ENCODE measurements around the gene SCRN1.
"Not testable (repeated sequence)": the region's sequence is repeated elsewhere in the genome, so short reads cannot be mapped to it uniquely, and the experiment has no call there.

SCRN1 gene

GRCh38 chr7:29971566-29972314 lies 17.9 kb downstream of the SCRN1 start:
- TF ChIP-seq, protein P1, sequence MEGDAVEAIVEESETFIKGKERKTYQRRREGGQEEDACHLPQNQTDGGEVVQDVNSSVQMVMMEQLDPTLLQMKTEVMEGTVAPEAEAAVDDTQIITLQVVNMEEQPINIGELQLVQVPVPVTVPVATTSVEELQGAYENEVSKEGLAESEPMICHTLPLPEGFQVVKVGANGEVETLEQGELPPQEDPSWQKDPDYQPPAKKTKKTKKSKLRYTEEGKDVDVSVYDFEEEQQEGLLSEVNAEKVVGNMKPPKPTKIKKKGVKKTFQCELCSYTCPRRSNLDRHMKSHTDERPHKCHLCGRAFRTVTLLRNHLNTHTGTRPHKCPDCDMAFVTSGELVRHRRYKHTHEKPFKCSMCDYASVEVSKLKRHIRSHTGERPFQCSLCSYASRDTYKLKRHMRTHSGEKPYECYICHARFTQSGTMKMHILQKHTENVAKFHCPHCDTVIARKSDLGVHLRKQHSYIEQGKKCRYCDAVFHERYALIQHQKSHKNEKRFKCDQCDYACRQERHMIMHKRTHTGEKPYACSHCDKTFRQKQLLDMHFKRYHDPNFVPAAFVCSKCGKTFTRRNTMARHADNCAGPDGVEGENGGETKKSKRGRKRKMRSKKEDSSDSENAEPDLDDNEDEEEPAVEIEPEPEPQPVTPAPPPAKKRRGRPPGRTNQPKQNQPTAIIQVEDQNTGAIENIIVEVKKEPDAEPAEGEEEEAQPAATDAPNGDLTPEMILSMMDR (IDR thresholded peaks at IDR 0.05; ENCODE audit: low read depth, low read length, missing control alignments): no peak
- no peak overlapping the region for H3K4me3 ChIP-seq (ENCODE audit: low read depth, low read length)
- no peak for DNase-seq (ENCODE audit: low read depth)

- no peak for DNase-seq (ENCODE audit: low read depth)
- no peak overlapping the region for H3K4me3 ChIP-seq (ENCODE audit: low read depth, low read length)
- TF ChIP-seq, protein P1 (IDR thresholded peaks at IDR 0.05; ENCODE audit: low read depth, low read length, missing control alignments): no peak
These were observed 19.4 kb downstream of the SCRN1 start for GRCh38 chr7:29970158-29970557.

DNA sequence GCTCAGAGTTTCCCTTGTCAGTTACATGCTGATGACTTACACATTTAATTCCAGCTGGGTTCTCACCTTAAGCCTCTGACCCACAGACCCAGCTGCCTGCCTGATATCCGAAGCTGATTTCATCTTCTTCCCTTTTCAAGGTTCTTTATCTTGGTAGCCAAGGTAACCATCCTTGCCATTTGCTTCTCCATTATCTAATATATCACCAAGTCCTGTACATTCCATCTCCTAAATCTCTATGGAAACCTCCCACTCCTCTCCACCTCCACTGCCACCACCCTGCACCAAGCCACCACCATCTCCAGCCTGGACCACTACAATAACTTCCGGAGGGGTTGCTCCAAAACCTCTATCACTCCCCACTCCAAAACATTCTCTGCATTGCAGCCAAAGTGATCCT lies 19.9 kb downstream of the SCRN1 start:
- no peak overlapping the region for H3K4me3 ChIP-seq (ENCODE audit: low read depth, low read length)
- TF ChIP-seq, protein P1 (IDR thresholded peaks at IDR 0.05; ENCODE audit: low read depth, low read length, missing control alignments): no peak
- DNase-seq (ENCODE audit: low read depth): no peak

- H3K4me3 ChIP-seq (ENCODE audit: low read depth, low read length): no peak overlapping the region
- TF ChIP-seq, protein P1 (IDR thresholded peaks at IDR 0.05; ENCODE audit: low read depth, low read length, missing control alignments): no peak
- DNase-seq (ENCODE audit: low read depth): no peak
These were observed 20.8 kb downstream of the SCRN1 start for GRCh38 chr7:29968683-29969395.

- DNase-seq (ENCODE audit: low read depth): no peak
- H3K4me3 ChIP-seq (ENCODE audit: low read depth, low read length): no peak overlapping the region
- TF ChIP-seq, protein P1 (IDR thresholded peaks at IDR 0.05; ENCODE audit: low read depth, low read length, missing control alignments): no peak
These were observed 24.6 kb downstream of the SCRN1 start for GRCh38 chr7:29965030-29965429.

DNA sequence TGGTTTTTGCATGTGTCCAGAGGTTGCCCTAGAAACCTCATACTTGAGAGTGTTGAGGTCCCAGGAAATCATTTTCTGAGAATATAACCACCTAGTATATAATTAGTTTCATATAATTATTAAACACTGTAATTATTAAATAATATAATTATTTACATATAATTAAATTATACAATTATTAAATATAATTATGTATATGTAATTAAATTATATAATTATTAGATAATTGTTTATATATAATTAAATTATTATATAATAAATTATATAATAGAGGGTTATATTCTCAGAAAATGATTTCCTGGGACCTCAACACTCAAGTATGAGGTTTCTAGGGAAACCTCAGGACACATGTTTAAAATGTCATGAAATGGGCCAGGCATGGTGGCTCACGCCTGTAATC lies 27.6 kb downstream of the SCRN1 start:
- TF ChIP-seq, protein P1 (IDR thresholded peaks at IDR 0.05; ENCODE audit: low read depth, low read length, missing control alignments): no peak
- no peak overlapping the region for H3K4me3 ChIP-seq (ENCODE audit: low read depth, low read length)
- DNase-seq (ENCODE audit: low read depth): no peak

- DNase-seq (ENCODE audit: low read depth): not testable (repeated sequence)
These were observed 28.0 kb downstream of the SCRN1 start for GRCh38 chr7:29961611-29962010.

More at GRCh38 chr7:29961611-29962010, 28.0 kb downstream of the SCRN1 start:
- H3K4me3 ChIP-seq (ENCODE audit: low read depth, low read length): not testable (repeated sequence)

All from GM12864 (cell line).